HG02642 (cell line): Measurements from ENCODE around the gene RPS4Y1.

Experiments
- ATAC-seq: cut with Tn5 transposase; IDR thresholded peaks from one replicate; pipeline ENCODE4 v1.9.1; 2021; ENCODE audit warnings: mild to moderate bottlenecking; ENCODE audit not compliant: unreplicated experiment, poor library complexity

Gene RPS4Y1

GRCh38 chrY:2874211-2874610, 32.8 kb downstream of the RPS4Y1 start:
- ATAC-seq: no peak

- no peak for ATAC-seq
Measured at GRCh38 chrY:2883561-2883960, 42.2 kb downstream of the RPS4Y1 start.

- ATAC-seq: no peak
Measured at GRCh38 chrY:2885880-2886279, 44.5 kb downstream of the RPS4Y1 start.

DNA sequence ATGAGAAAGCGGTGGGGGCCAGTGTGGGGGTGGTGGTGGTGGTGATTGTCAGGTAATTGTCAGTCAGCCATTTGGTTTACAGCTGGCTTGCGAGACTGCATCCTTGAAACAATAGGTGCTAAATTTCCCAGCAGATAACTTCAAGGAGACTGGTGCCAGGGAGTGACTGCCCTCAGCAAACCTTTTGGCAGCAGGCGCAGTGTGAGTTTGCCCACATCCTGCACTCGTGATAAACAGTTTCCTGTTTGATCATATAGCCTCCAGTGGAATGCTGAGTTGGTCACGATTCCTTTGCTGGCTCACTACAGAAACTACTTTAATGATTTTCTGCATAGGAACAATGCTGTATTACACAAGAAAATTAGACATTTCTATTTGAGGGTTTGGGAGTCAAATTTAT, 46.0 kb downstream of the RPS4Y1 start:
- ATAC-seq: peak; percentile 19

- peak; percentile 91 for ATAC-seq
Measured at GRCh38 chrY:2887955-2888354, 46.6 kb downstream of the RPS4Y1 start.

- no peak for ATAC-seq
Measured at GRCh38 chrY:2893471-2893870, 52.1 kb downstream of the RPS4Y1 start.

DNA sequence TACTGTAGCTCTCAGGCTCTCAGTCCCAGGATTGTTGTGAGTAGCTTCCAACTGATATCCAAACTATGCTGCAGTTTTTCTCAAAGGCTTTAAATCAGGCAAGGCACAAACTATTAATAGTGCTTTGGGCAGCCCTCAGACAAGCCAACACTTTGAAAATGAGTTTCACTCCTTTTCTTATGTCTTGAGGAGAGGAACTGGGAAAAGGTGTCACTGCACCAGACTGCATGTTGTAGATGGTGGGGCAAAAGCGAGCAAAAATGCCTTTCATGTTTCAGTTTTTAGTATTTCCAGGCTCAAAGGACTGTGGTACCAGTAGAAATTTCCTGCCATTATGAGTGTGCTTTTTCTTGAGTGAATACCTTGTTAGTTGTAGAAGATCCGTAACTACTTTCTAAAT, 54.6 kb downstream of the RPS4Y1 start:
- peak; percentile 85 for ATAC-seq

- no peak for ATAC-seq
Measured at GRCh38 chrY:2907356-2907755, 66.0 kb downstream of the RPS4Y1 start.

DNA sequence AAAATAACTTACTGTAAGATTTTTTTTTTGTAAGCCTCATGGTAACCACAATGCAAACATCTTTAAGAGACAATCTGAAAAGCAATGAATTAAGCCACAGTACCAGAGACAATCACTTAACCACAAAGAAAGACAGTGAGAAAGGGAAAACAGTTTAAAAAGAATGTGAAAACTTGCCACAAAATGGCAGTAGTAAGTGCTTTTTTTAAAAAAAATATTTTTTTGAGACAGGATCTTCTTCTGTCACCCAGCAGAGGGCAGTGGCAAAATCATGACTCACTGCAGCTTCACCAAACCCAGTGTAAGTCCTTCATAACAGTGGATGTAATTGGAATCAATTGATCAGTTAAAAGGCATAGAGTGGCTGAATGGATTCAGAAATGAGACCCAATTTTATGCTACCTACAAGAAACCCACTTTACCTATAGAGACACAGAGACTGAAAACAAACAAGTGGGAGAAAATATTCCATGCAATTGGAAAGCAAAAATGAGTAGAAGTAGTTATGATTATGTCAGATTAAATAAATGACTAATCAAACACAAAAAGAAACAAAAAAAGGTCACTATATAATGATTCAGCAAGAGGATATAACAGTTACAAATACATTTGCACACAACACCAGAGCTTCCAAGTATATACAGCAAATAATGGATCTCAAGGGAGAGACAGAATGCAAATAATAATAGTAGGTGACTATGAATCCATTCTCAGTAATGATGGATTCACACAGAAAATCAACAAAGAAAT, 71.8 kb downstream of the RPS4Y1 start:
- ATAC-seq: peak; percentile 74
